NCI-H2107 treated with DMSO at 0.1 percent for 48 hours (cell line): Measurements from ENCODE around the gene ITGAL.
"Not testable (repeated sequence)": the region's sequence is repeated elsewhere in the genome, so short reads cannot be mapped to it uniquely, and the experiment has no call there.

Experiments used
- DNase-seq: peaks from one replicate; lab custom pipeline; 2025; ENCODE audit not compliant: unreplicated experiment; lab: John Stamatoyannopoulos, UW

ITGAL gene

GRCh38 chr16:30491744-30492308 is 19.3 kb downstream of the ITGAL start:
- DNase-seq = no peak

- no peak for DNase-seq
These were observed 21.5 kb downstream of the ITGAL start for GRCh38 chr16:30493941-30494488.

GRCh38 chr16:30494709-30495108 is 22.2 kb downstream of the ITGAL start:
- no peak for DNase-seq

- DNase-seq = no peak
These were observed 26.7 kb downstream of the ITGAL start for GRCh38 chr16:30499284-30499683.

- no peak for DNase-seq
These were observed 31.1 kb downstream of the ITGAL start for GRCh38 chr16:30503403-30504296.

- DNase-seq = no peak
These were observed 36.7 kb downstream of the ITGAL start for GRCh38 chr16:30509081-30509765.

- DNase-seq = no peak
These were observed 37.9 kb downstream of the ITGAL start for GRCh38 chr16:30510376-30510938.

- no peak for DNase-seq
These were observed 39.0 kb downstream of the ITGAL start for GRCh38 chr16:30511509-30511908.

GRCh38 chr16:30515275-30515674 is 42.7 kb downstream of the ITGAL start:
- DNase-seq = no peak

GRCh38 chr16:30518552-30518951 is 46.0 kb downstream of the ITGAL start:
- no peak for DNase-seq

- no peak for DNase-seq
These were observed 46.8 kb downstream of the ITGAL start for GRCh38 chr16:30519120-30520049.

- DNase-seq = no peak
These were observed 48.9 kb downstream of the ITGAL start for GRCh38 chr16:30521476-30521872.

- no peak for DNase-seq
These were observed 49.5 kb downstream of the ITGAL start for GRCh38 chr16:30521873-30522641.

GRCh38 chr16:30522702-30523463 is 50.3 kb downstream of the ITGAL start:
- DNase-seq = not testable (repeated sequence)

- no peak for DNase-seq
These were observed 51.4 kb downstream of the ITGAL start for GRCh38 chr16:30523768-30524574.

- no peak for DNase-seq
These were observed 52.3 kb downstream of the ITGAL start for GRCh38 chr16:30524575-30525568.

GRCh38 chr16:30525844-30526136 is 53.2 kb downstream of the ITGAL start:
- no peak for DNase-seq
